WTC11 (cell line): ENCODE results near the gene RANBP3.

Experiments
- CTCF ChIP-seq: fragments of 200-600 bp; IDR thresholded peaks from 2 replicates; pipeline ENCODE4 v1.8.0; 2022; ENCODE audit warnings: antibody characterized with exemption
- EMX1 ChIP-seq: fragments of 250-450 bp; sonication (Bioruptor Pico); IDR thresholded peaks from 2 replicates; pipeline ENCODE4 v1.8.0; 2021; ENCODE audit warnings: mild to moderate bottlenecking
- JUN ChIP-seq: sonication (generic); formaldehyde crosslinking; IDR thresholded peaks from 2 replicates; pipeline ENCODE4 v1.8.0; 2023; ENCODE audit warnings: mild to moderate bottlenecking, missing genetic modification reagents
- NFE2L1 ChIP-seq: sonication (generic); formaldehyde crosslinking; IDR thresholded peaks from 2 replicates; pipeline ENCODE4 v1.8.1; 2023; ENCODE audit warnings: missing genetic modification reagents
- TEAD1 ChIP-seq: sonication (generic); formaldehyde crosslinking; IDR thresholded peaks from 2 replicates; pipeline ENCODE4 v1.8.0; 2022; ENCODE audit warnings: mild to moderate bottlenecking, missing genetic modification reagents
- ZBTB21 ChIP-seq: sonication (generic); formaldehyde crosslinking; IDR thresholded peaks from 2 replicates; pipeline ENCODE4 v1.8.1; 2023; ENCODE audit warnings: mild to moderate bottlenecking, missing genetic modification reagents, borderline replicate concordance
- ZBTB43 ChIP-seq: sonication (generic); formaldehyde crosslinking; IDR thresholded peaks from 2 replicates; pipeline ENCODE4 v1.8.1; 2023; ENCODE audit warnings: mild to moderate bottlenecking, missing genetic modification reagents
- TF ChIP-seq, protein P1 (sequence below): sonication (generic); formaldehyde crosslinking; IDR thresholded peaks from 2 replicates; pipeline ENCODE4 v1.8.1; 2022; ENCODE audit warnings: low read depth, missing genetic modification reagents, borderline replicate concordance

DNA sequence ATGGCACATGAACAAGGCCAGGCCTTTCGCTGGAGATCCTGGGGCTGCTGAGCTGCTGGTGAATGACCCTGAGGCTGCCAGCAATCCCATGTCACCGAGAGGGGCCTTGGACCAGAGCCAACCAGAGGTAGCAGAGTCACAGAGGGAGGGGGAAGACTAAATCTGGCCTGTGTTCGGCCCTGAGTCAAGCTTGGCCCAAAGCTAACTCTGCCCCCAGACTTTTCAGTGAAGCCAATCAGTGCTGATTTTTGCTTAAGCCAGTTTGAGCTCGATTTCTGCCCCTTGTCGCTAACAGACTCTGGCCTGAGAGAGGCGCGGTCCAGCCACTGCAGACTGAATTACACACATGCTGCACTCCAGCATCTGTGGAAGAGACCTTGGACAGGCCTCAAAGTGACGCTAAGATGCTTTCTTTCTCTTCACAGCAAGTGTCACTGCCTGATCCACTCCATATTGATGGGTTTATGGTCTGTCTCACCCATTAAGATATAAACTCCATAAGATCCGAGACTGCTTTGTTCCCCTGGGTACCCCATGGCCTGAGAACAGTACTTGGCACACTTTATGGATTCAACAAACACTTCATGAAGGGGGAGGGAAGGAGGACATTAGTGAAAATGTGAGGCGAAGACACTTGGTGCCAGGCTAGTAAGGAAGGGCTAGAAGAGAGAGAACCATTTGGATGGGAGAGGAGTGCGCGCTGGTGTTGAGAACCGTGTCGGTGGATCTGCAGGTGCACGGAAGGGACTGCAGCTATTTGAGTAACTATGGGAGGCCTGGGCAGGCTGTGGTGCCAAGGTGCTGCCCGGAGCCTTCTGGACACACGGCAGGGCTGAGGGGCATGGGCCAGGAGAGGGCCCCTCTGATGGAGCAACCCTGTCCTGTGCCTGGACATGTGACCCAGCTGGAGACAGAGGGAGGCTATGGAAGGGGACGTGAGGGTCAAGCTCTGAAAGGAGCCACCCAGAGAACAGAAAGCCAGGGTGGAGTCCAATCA lies 17.6 kb downstream of the RANBP3 start:
- no peak for TF ChIP-seq JUN (CRISPR knock-in tag)
- no peak for TF ChIP-seq CTCF
- no peak for TF ChIP-seq TEAD1 (CRISPR knock-in tag)
- no peak for TF ChIP-seq EMX1 (CRISPR knock-in tag)
- TF ChIP-seq ZBTB43 = no peak
- TF ChIP-seq NFE2L1 (CRISPR knock-in tag) = no peak
- TF ChIP-seq, protein P1, sequence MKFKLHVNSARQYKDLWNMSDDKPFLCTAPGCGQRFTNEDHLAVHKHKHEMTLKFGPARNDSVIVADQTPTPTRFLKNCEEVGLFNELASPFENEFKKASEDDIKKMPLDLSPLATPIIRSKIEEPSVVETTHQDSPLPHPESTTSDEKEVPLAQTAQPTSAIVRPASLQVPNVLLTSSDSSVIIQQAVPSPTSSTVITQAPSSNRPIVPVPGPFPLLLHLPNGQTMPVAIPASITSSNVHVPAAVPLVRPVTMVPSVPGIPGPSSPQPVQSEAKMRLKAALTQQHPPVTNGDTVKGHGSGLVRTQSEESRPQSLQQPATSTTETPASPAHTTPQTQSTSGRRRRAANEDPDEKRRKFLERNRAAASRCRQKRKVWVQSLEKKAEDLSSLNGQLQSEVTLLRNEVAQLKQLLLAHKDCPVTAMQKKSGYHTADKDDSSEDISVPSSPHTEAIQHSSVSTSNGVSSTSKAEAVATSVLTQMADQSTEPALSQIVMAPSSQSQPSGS (CRISPR knock-in tag) = no peak
- no peak for TF ChIP-seq ZBTB21 (CRISPR knock-in tag)
